RKO (cell line): ENCODE measurements around the gene PRPF8.
A peak's percentile ranks its signal among the peaks of the same experiment; 100 is the strongest.

ENCODE experiments used
- DNase-seq: peaks from one replicate; pipeline ENCODE4 v3.0.0-alpha.2; 2016; ENCODE audit warnings: low spot score

Gene PRPF8

DNA sequence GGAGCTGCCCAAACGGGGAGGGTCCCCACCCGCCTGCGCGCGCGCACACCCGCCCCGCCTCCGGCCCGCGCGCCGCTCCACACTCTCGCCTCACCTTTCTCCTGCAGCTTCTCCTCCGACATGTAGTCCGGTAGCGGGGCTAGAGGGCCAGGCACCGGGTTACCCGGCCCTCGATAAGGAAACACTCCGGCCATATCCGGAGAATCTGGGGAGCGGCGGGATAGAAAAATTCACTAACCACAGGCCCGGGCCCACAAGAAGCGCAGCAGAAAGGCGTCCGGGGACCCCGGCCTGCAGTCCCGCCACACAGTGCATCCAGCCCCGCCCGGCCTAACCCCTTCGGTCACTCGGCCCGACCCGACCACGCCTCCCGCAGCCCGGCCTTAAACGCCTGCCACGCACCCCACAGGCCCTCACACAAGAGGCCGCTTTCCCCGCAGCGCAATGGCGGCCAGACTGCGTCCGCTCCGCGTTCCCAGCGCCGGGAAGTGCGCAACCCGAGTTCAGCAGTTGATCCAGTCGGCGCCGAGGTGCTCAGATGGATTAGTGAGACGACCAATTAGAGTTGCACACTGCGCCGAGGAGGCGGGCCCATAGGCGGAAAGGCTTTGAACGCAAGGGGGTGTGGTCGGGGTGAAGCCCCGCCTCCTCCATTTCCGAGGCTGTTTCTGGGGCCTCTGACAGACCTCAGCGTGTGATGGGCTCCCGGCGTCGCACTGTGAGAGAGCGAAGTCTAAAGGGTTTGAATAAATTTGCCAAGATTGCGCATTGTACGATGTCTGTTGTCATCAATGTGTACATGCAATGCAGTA lies at the start of gene PRPF8:
TSS of gene PRPF8 (minus strand) at position 490 of the 812 bp plus-strand sequence. CDS start at position 194, 296 bp downstream.
- DNase-seq: peak; percentile 97

DNA sequence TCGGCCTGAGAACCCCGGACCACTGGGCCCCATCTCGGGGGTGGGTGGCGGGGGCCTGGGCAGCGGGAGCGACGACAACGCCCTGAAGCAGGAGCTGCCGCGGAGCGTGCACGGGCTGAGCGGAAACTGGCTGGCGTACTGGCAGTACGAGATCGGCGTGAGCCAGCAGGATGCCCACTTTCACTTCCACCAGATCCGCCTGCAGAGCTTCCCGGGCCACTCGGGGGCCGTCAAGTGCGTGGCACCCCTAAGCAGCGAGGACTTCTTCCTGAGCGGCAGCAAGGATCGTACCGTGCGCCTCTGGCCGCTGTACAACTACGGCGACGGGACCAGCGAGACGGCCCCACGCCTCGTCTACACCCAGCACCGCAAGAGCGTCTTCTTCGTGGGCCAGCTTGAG lies 49.1 kb upstream of the PRPF8 start:
- DNase-seq: no peak

DNA sequence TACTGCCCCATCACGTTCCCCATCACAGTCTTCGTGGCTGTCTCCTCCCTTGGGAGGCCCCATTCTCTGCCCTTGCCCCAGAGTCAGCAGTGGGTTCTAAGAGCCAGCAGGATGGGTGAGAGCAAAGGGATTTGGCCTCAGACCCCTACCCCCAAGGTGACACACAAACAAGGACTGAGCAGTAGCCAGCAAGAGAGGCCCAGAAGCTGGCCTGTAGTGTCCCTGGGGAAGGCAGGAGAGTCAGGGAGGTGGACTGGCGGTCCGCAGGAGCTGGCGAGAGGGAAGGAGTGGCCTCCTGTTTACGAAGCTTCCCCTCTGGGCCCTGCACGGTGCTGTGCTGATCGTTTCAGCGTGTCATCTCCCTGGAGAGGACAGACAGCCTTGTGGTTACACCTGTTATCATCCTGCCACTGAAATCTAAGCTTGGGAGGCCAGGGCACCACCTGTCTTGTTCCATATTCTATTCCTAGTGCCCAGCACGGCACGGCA lies 48.2 kb upstream of the PRPF8 start:
- no peak for DNase-seq

DNA sequence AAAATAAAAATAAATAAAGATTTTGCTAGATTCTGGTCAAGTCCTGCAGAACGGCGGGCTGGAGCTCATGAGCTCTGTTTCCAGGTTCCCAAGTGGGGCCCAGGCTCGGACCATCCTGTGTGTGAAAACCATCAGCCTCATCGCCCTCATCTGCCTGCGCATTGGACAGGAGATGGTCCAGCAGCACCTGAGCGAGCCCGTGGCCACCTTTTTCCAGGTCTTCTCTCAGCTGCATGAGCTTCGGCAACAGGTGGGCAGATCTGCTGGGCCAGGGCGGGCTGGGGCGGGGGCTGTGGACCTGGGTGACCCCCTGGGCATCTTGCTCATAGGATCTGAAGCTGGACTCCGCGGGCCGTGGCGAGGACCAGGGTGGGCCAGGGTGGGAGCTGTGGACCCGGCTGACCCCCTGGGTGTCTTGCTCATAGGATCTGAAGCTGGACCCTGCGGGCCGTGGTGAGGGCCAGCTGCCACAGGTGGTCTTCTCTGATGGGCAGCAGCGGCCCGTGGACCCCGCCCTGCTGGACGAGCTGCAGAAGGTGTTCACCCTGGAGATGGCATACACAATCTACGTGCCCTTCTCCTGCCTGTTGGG lies 47.7 kb upstream of the PRPF8 start:
- no peak for DNase-seq

DNA sequence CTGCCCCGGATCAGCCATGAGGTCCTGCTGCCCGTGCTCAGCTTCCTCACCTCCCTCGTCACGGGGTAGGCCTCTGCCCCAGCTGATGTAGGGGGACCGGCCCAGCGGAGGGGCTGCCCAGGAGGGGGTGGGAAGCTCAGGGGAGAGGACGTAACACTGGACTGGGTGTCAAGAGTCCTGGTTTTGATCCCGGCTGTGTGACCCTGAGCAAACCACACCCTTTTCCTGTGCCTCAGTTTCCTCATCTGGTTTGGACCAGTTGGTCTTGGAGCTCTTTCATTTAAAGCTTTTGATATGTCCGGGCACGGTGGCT lies 46.5 kb upstream of the PRPF8 start:
- DNase-seq: no peak

DNA sequence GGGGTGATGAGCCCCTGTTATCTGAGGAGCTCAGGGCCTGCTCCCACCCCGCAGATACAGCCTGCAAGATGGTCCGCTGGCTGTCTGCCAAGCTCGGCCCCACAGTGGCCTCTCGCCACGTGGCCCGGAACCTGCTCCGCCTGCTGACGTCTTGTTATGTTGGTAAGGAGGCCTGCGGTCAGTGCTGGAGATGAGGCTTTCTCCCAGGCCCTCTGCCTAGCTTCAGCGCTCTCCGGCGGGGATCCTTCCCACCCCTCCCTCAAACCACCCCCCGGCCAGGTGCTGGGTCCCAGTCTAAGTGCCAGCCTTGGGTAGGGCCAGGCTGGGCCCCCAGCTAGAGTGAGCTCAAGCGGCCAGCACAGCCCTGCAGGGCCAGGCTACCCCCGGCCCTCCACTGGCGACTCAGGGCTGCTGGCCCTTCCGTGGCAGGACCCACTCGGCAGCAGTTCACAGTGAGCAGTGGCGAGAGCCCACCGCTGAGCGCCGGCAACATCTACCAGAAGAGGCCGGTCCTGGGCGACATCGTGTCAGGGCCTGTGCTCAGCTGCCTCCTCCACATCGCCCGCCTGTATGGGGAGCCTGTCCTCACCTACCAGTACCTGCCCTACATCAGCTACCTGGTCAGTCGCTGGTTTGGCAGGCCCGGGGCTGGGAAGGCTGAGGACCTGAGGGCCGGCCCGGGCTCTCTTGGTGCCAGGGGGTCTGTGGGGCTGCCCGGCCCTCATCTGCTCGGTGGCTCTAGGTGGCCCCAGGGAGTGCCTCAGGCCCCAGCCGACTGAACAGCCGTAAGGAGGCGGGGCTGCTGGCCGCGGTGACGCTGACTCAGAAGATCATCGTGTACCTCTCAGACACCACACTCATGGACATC lies 45.9 kb upstream of the PRPF8 start:
- peak; percentile 54 for DNase-seq

DNA sequence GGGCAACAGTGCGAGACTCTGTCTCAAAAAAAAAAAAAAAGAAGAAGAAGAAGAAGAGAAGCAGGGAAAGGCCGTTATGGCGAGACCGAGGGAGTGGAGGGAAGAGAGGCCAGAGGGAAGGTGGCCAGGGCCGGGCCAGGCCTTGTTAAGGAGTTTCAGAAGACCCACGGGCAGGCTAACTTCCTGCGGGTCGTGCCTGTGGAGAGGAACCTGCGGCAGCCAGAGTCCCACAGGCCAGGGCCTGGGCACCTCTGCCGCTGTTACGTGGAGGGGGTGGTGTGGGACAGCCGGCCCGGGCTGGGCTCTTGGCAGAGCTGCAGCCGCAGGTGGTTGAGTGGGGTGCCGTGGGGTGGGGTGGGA lies 45.3 kb upstream of the PRPF8 start:
- DNase-seq: no peak

DNA sequence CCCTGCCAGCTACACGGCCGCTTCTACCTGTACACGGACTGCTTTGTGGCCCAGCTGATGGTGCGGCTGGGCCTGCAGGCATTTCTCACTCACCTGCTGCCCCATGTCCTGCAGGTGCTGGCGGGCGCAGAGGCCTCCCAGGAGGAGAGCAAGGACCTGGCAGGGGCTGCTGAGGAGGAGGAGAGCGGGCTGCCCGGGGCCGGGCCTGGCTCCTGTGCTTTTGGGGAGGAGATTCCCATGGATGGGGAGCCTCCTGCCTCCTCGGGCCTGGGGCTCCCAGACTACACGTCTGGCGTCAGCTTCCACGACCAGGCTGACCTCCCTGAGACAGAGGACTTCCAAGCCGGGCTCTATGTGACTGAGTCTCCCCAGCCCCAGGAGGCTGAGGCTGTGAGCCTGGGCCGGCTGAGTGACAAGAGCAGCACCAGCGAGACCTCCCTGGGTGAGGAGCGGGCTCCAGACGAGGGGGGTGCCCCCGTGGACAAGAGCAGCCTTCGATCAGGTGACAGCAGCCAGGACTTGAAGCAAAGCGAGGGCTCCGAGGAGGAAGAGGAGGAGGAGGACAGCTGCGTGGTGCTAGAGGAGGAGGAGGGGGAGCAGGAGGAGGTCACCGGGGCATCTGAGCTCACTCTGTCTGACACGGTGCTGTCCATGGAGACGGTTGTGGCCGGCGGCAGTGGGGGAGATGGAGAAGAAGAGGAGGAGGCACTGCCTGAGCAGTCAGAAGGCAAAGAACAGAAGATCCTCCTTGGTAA lies 43.4 kb upstream of the PRPF8 start:
- no peak for DNase-seq

DNA sequence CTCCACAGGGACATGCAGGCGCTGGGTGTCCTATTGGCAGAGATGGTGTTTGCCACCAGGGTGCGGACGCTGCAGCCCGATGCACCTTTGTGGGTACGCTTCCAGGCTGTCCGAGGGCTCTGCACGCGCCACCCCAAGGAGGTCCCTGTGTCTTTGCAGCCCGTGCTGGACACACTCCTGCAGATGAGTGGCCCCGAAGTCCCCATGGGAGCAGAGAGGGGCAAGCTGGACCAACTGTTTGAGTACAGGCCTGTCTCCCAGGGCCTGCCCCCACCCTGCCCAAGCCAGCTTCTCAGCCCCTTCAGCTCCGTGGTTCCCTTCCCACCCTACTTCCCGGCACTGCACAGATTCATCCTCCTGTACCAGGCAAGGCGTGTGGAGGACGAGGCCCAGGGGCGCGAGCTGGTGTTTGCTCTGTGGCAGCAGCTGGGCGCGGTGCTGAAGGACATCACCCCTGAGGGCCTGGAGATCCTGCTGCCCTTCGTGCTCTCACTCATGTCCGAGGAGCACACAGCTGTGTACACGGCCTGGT lies 42.7 kb upstream of the PRPF8 start:
- no peak for DNase-seq

DNA sequence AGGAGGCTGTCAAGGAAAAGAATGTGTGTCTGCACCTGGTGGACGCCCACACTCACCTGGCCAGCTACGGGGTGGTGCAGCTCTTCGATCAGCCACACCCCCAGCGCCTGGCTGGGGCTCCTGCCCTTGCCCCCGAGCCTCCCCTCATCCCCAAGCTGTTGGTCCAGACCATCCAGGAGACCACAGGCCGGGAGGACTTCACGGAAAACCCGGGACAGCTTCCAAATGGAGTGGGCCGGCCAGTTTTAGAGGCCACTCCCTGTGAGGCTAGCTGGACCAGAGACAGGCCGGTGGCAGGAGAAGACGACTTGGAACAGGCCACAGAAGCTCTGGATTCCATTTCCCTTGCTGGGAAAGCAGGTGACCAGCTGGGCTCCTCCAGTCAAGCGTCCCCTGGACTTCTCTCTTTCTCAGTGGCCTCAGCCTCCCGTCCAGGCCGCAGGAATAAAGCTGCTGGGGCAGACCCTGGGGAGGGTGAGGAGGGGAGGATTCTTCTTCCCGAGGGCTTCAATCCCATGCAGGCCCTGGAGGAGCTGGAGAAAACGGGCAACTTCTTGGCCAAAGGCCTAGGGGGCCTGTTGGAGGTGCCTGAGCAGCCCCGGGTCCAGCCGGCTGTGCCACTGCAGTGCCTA lies 42.1 kb upstream of the PRPF8 start:
- no peak for DNase-seq

DNA sequence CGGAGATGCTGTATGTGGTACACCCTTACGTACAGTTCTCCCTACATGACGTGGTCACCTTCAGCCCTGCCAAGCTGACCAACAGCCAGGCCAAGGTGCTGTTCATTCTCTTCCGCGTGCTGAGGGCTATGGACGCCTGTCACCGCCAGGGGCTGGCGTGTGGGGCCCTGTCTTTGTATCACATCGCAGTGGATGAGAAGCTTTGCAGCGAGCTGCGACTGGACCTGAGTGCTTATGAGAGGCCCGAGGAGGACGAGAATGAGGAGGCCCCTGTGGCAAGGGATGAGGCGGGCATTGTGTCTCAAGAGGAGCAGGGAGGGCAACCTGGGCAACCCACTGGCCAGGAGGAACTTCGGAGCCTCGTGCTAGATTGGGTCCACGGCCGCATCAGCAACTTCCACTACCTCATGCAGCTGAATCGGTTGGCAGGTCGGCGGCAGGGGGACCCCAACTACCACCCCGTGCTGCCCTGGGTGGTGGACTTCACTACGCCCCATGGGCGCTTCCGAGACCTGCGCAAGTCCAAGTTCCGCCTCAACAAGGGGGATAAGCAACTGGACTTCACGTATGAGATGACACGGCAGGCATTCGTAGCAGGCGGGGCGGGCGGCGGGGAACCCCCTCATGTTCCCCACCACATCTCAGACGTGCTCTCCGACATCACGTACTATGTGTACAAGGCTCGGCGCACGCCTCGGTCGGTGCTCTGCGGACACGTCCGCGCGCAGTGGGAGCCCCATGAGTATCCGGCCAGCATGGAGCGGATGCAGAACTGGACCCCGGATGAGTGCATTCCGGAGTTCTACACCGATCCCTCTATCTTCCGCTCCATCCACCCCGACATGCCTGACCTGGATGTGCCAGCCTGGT lies 41.2 kb upstream of the PRPF8 start:
- DNase-seq: no peak

DNA sequence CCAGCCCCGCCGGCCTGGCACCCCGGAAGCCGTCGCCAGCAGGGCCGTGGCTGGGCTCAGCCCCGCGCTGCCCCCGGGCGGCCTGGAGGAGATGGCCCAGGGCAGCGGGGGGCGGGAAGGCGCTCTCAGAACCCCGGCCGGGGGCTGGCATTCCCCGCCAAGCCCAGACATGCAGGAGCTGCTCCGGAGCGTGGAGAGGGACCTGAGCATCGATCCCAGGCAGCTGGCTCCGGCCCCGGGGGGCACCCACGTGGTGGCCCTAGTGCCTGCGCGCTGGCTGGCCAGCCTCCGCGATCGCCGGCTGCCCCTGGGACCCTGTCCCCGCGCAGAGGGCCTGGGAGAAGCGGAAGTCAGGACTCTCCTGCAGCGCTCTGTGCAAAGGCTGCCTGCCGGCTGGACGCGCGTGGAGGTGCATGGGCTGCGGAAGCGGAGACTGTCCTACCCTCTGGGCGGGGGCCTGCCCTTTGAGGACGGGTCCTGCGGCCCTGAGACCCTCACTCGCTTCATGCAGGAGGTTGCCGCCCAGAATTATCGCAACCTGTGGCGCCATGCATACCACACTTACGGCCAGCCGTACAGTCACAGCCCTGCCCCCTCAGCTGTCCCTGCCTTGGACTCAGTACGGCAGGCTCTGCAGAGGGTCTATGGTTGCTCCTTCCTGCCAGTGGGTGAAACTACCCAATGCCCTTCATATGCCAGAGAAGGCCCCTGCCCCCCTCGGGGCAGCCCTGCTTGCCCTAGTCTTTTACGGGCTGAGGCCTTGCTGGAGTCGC lies 40.4 kb upstream of the PRPF8 start:
- DNase-seq: peak; percentile 37

DNA sequence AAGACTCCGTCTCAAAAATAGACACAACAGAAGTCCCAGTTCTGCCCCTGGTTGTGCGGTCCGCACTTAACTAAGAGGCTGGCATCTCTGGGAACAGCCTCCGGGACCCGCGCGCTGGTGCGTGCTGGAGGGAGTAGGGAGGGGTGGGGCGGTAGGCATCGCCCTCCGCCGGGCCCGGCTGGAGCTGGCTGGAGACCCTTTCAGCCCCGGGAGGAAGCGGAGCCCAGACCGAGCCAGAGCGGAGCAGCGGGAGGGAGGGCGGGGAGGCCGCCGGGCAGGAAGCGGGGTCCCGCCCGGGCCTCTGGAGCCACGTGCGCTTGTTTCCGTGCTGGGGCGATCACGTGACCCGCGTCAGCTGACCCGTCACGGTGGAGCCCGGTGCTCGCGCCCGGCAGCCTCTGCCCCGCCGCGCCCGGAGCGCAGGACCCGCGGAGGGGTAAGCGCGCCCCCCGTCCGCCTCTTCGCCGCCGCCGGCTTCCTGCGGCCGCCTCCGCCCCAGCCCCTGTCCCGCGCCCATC lies 39.7 kb upstream of the PRPF8 start, which contains the start of gene WDR81:
TSS of gene WDR81 (plus strand) at position 354 of the 518 bp plus-strand sequence. CDS start 256 bp downstream, outside the sequence.
- peak; percentile 87 for DNase-seq

DNA sequence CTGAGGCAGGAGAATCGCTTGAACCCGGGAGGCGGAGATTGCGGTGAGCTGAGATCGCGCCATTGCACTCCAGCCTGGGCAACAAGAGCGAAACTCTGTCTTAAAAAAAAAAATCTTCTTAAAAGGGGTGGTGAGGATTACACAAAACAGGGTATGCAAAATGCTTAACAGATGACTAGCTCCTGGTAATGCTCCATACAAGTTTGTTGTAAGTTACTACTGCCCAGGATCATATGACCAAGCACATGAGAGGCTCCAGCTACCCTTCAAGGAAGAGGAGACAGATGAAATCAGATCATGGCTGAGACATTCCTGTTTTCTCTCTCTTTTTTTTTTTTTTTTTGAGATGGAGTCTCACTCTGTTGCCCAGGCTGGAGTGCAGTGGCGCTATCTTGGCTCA lies 37.4 kb upstream of the PRPF8 start:
- peak; percentile 41 for DNase-seq

DNA sequence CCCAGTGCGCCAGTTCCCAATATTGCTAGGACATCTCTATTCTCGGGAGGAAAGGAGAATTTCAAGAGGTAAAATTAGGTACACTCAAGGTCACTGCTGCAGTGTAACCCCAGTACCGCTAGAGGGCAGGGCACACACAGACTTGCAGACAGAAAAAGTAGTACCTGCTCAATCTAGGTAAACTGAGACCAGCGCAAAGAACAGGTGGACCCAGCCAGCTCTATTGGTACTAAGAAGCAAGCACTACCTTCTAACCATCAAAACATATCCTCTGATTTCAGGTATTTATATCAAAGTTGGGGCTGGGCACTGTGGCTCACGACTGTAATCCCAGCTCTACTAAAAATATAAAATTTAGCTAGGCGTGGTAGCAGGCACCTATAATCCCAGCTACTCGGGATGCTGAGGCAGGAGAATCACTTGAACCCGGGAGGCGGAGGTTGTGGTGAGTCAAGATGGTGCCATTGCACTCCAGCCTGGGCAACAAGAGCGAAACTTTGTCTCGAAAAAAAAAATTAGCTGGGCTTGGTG lies 36.3 kb upstream of the PRPF8 start:
- DNase-seq: peak; percentile 59

DNA sequence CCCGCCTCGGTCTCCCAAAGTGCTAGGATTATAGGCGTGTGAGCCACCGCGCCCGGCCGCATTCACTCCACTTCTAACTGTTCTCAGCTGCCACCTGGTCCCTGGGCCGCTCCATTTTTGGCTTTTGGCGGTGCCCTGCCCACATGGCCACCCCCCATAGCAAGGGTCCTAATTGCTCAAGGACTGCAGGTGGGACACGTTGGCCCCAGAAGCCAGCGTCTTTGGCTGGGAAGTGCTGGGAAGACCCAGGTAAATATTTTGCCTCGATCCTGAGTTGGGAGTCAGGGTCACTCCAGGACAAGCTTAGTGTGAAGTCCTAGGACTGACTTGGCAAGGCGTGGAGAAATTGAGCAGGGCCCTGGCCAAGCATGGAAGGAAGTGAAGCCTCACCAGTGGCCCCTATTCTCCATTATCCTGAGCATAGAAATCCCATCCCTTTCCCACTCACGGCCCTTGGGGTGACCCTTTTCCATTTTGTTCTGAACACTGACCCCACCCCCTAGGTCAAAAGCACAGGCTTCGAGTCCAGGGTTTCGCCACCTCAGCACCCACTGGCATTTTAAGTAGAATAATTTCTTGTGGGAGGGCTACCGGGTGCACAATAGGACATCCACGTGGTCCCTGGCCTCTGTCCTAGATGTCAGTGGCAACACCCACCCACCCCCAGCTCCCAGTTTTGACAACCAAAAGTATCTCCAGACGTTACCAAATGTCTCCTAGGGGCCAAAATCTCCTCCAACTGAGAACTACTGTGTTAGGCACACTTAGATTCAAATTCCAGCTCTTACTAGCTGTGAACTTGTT lies 33.9 kb upstream of the PRPF8 start:
- no peak for DNase-seq

DNA sequence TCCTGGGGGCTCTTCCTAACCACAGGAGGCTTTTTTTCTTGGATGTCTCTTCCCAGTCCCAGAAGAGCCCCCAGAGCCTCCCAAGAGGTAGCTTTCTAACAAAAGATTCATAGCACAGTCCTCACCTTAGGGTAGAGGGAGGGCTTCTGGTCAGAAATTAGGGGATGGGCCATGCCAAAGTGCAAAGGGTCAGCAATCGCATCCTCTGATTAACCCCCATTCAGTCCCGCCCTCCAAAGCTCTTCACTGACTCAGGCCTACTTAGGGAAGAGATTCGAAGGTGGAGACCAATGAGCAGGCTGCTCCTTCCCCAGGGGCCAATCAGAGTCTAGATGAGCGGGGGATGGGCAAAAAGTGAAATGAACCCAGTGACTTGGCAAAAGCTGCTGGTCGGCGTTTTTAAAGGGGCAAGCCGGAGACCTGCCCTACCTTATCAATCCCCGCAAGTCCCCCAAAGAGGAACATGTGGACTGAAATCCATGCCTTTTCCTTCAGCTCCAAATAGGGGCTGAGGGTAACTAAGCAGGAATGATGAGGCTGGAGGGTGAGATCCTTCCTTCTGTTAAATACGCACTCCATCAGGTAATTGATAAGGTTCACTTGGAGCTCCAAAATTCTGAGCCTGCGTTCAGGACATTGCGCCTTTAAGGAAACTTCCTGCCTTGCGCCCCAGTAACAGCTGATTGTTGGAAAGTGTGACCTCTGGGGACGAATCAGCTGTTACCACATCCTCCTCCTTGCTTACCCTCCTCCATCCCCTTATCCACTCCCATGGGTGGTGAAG lies 32.4 kb upstream of the PRPF8 start:
- peak; percentile 100 for DNase-seq
